Left ventricle myocardium inferior (tissue), 1 donor: ENCODE data around the gene SPNS3. TPM values are rescaled to one million over a fixed set of nuclear protein-coding genes. Genes with fewer than 3 reads are reported as not detected.

ENCODE experiments used
- DNase-seq: peaks from one replicate; pipeline ENCODE4 v3.0.0-alpha.2; 2020
- H3K27ac ChIP-seq: fragments of 200-600 bp; replicated peaks from 2 replicates; pipeline ENCODE4 v1.8.0; 2021
- H3K27me3 ChIP-seq: fragments of 200-600 bp; 2 replicates; pipeline ENCODE4 v1.8.0; 2021; ENCODE audit warnings: low read depth
- H3K36me3 ChIP-seq: fragments of 200-600 bp; 2 replicates; pipeline ENCODE4 v1.8.0; 2021
- H3K4me1 ChIP-seq: fragments of 200-600 bp; 2 replicates; pipeline ENCODE4 v1.8.0; 2021
- H3K4me3 ChIP-seq: fragments of 200-600 bp; 2 replicates; pipeline ENCODE4 v1.8.0; 2021; ENCODE audit warnings: mild to moderate bottlenecking, moderate library complexity
- H3K9me3 ChIP-seq: fragments of 200-600 bp; replicated peaks from 2 replicates; pipeline ENCODE4 v1.8.0; 2021
- CTCF ChIP-seq: fragments of 200-600 bp; IDR thresholded peaks from 2 replicates; pipeline ENCODE4 v1.8.0; 2021; ENCODE audit warnings: antibody characterized with exemption, mild to moderate bottlenecking, borderline replicate concordance
- intact Hi-C: fragments of 100-400 bp; cut with micrococcal nuclease; formaldehyde crosslinking; loops from one replicate; pipeline ENCODE4 v1.11.0; 2022
- total RNA-seq: library from RNA; stranded (reverse); fragmentation: NEBNext Ultra II Directional; extraction: Animal tissue kit (Norgen Biotek cat#: 25700); gene quantifications from one replicate; pipeline ENCODE4 v1.2.1, GENCODE V29; 2021
- donor health status: DM: no; HTN: yes; CAD: no; lungs with severe emphysema.

The SPNS3 gene
- total RNA-seq, 1 donor from 2014 or later, result 1.7 TPM

- intact Hi-C loops, result no loop called here
- no peak for DNase-seq
- Histone ChIP-seq H3K9me3 (no peaks in the 10 kb centered on the region), H3K4me3 (no peak overlapping the region), H3K36me3 (no peaks in the 10 kb centered on the region), H3K27ac (no peak overlapping the region), H3K27me3 (no peaks in the 10 kb centered on the region), H3K4me1 (peaks cover 3% of the 10 kb centered on the region)
- TF ChIP-seq CTCF, result no peak
Observed at GRCh38 chr17:4492721-4493561, 59.2 kb downstream of the SPNS3 start.

GRCh38 chr17:4497101-4497824 is 63.5 kb downstream of the SPNS3 start:
- TF ChIP-seq CTCF, result no peak
- H3K27me3 ChIP-seq, result peaks cover 21% of the 10 kb centered on the region
- no peaks in the 10 kb centered on the region for H3K36me3 ChIP-seq
- H3K27ac ChIP-seq, result no peak overlapping the region
- intact Hi-C loops, result no loop called here
- H3K4me1 ChIP-seq, result peaks cover 38% of the 10 kb centered on the region
- H3K9me3 ChIP-seq, result no peaks in the 10 kb centered on the region
- H3K4me3 ChIP-seq, result no peak overlapping the region
- no peak for DNase-seq

- H3K4me1 ChIP-seq, result peaks cover 53% of the 10 kb centered on the region
- peak within 1 kb of the TSS; percentile 70 for H3K4me3 ChIP-seq
- peak; percentile 75 for DNase-seq
- H3K9me3 ChIP-seq, result no peaks in the 10 kb centered on the region
- intact Hi-C loops, result no loop called here
- peaks cover 21% of the 10 kb centered on the region for H3K27me3 ChIP-seq
- H3K27ac ChIP-seq, result peak within 1 kb of the TSS; percentile 85
- no peak for TF ChIP-seq CTCF
- no peaks in the 10 kb centered on the region for H3K36me3 ChIP-seq
Observed at GRCh38 chr17:4498461-4499397, 65.0 kb downstream of the SPNS3 start, which contains the start of gene SPNS2. TSS of gene SPNS2 (plus strand) at chr17:4498881. CDS start at chr17:4499048, 167 bp downstream.

- H3K27ac ChIP-seq, result peak overlapping the region; percentile 85
- H3K36me3 ChIP-seq, result no peaks in the 10 kb centered on the region
- no peak for TF ChIP-seq CTCF
- no peak for DNase-seq
- H3K9me3 ChIP-seq, result no peaks in the 10 kb centered on the region
- peak overlapping the region; percentile 70 for H3K4me3 ChIP-seq
- H3K4me1 ChIP-seq, result peaks cover 62% of the 10 kb centered on the region
- peaks cover 21% of the 10 kb centered on the region for H3K27me3 ChIP-seq
- intact Hi-C loops, result no loop called here
Observed at GRCh38 chr17:4499431-4500190, 65.9 kb downstream of the SPNS3 start.
